ENCODE data around the gene FHAD1. TPM values are rescaled to one million over a fixed set of nuclear protein-coding genes. Genes with fewer than 3 reads are reported as not detected.

The FHAD1 gene
- total and polyA plus RNA-seq, 2 experiments from 2014 or later: 0.13 to 0.68 TPM

- 97% methylated on average over 4 of the region's 4 CpGs for WGBS (ENCODE audit: low lambda C conversion rate, missing lambda C conversion rate)
- Histone ChIP-seq H3K36me3 (replicated peaks; ENCODE audit: insufficient read depth, low read depth) (no peaks in the 10 kb centered on the region), H3K27ac (no peak overlapping the region), H2AFZ (no peak overlapping the region), H3K79me2 (no peaks in the 10 kb centered on the region), H3K4me2 (no peak overlapping the region), H4K20me1 (ENCODE audit: insufficient read depth, poor library complexity, severe bottlenecking) (no peaks in the 10 kb centered on the region), H3K9me2 (replicated peaks; ENCODE audit: insufficient read depth) (no peaks in the 10 kb centered on the region), H3K4me3 (no peak overlapping the region), H3K4me1 (ENCODE audit: insufficient read depth) (no peaks in the 10 kb centered on the region), H3K9me3 (ENCODE audit: low read depth) (no peaks in the 10 kb centered on the region), H3K27me3 (no peaks in the 10 kb centered on the region)
- TF ChIP-seq EZH2 (IDR thresholded peaks at IDR 0.05; ENCODE audit: borderline replicate concordance) (no peak), CTCF (IDR thresholded peaks at IDR 0.05; ENCODE audit: poor library complexity) (no peak), EZH2phosphoT487 (IDR thresholded peaks at IDR 0.05; ENCODE audit: low read depth, severe bottlenecking, unreplicated experiment) (no peak)
- no peak for DNase-seq (ENCODE audit: low spot score)
Observed at GRCh38 chr1:15446212-15446611, 199.2 kb downstream of the FHAD1 start.

Other genes with a start within 250 kb of the FHAD1 start
- gene TMEM51, start 93.5 kb upstream of the FHAD1 start, total RNA-seq: 23.7 and 24.0 TPM in 2 replicates
- gene TMEM51, start 93.5 kb upstream of the FHAD1 start, polyA plus RNA-seq: 23.4 and 25.1 TPM in 2 replicates
- 34.0 and 34.4 TPM in 2 replicates for gene EFHD2, start 162.7 kb downstream of the FHAD1 start, total RNA-seq
- gene EFHD2, start 162.7 kb downstream of the FHAD1 start, polyA plus RNA-seq: 63.7 and 67.5 TPM in 2 replicates
- gene CTRC, start 191.2 kb downstream of the FHAD1 start, total RNA-seq: not detected in 2 replicates
- gene CTRC, start 191.2 kb downstream of the FHAD1 start, polyA plus RNA-seq: 0.36 and 0.66 TPM in 2 replicates
- gene CELA2A, start 209.5 kb downstream of the FHAD1 start, total RNA-seq: 2.2 and 9.5 TPM in 2 replicates
- gene CELA2A, start 209.5 kb downstream of the FHAD1 start, polyA plus RNA-seq: 5.6 TPM in 2 replicates
- 0.73 TPM in 1 of 2 replicates, not detected in the other for gene CELA2B, start 228.9 kb downstream of the FHAD1 start, total RNA-seq
- 1.4 TPM in 1 of 2 replicates, not detected in the other for gene CELA2B, start 228.9 kb downstream of the FHAD1 start, polyA plus RNA-seq

Measured in hepatocyte (in vitro differentiated cells).